ENCODE results near the gene SERPINB2. TPM values are rescaled to one million over a fixed set of nuclear protein-coding genes. Genes with fewer than 3 reads are reported as not detected.

Gene SERPINB2
- not detected for total RNA-seq

GRCh38 chr18:63887424-63887823, at the start of gene SERPINB2:
TSS of gene SERPINB2 (plus strand) at chr18:63887705. CDS start at chr18:63891445, 3,740 bp downstream.
- Mint-ChIP-seq H3K9me3 (no peaks in the 10 kb centered on the region), H3K4me1 (no peaks in the 10 kb centered on the region), H3K4me3 (no peak within 1 kb of the TSS), H3K27ac (no peak within 1 kb of the TSS), H3K27me3 (peaks cover 13% of the 10 kb centered on the region), H3K36me3 (ENCODE audit: low read depth) (no peaks in the 10 kb centered on the region)
- ChIA-PET CTCF (interaction anchor here (1.1 kb wide), 1 partner anchor 48 kb away, joined by 3 read pairs; no protein-coding TSS in a partner anchor), POLR2A (no interaction called here)
- no peak for DNase-seq

GRCh38 chr18:63843008-63843407, 44.5 kb upstream of the SERPINB2 start:
- Mint-ChIP-seq H3K9me3 (no peaks in the 10 kb centered on the region), H3K27me3 (peaks cover 30% of the 10 kb centered on the region), H3K36me3 (ENCODE audit: low read depth) (no peaks in the 10 kb centered on the region), H3K27ac (no peak overlapping the region), H3K4me1 (no peaks in the 10 kb centered on the region), H3K4me3 (no peak overlapping the region)
- DNase-seq, result no peak
- CTCF ChIA-PET, result interaction anchor here (1.0 to 2.6 kb wide), 3 partner anchors 19 to 325 kb away, joined by 5 to 14 read pairs (median 11); no protein-coding TSS in a partner anchor
- POLR2A ChIA-PET, result no interaction called here

GRCh38 chr18:63844254-63844653, 43.3 kb upstream of the SERPINB2 start:
- Mint-ChIP-seq H3K27me3 (peaks cover 32% of the 10 kb centered on the region), H3K9me3 (no peaks in the 10 kb centered on the region), H3K27ac (no peak overlapping the region), H3K4me1 (no peaks in the 10 kb centered on the region), H3K4me3 (no peak overlapping the region), H3K36me3 (ENCODE audit: low read depth) (no peaks in the 10 kb centered on the region)
- no peak for DNase-seq
- ChIA-PET CTCF (interaction anchor here (0.8 to 2.6 kb wide), 5 partner anchors 20 to 326 kb away, joined by 3 to 14 read pairs (median 10); no protein-coding TSS in a partner anchor), POLR2A (interaction anchor here (0.6 kb wide), 1 partner anchor 1635 kb away, joined by 5 read pairs; no protein-coding TSS in a partner anchor)

- H3K36me3 Mint-ChIP-seq (ENCODE audit: low read depth), result no peaks in the 10 kb centered on the region
- no peak overlapping the region for H3K4me3 Mint-ChIP-seq
- DNase-seq, result no peak
- ChIA-PET POLR2A (no interaction called here), CTCF (interaction anchor here (1.2 kb wide), 1 partner anchor 330 kb away, joined by 3 read pairs; no protein-coding TSS in a partner anchor)
- peaks cover 25% of the 10 kb centered on the region for H3K27me3 Mint-ChIP-seq
- H3K9me3 Mint-ChIP-seq, result no peaks in the 10 kb centered on the region
- H3K4me1 Mint-ChIP-seq, result no peaks in the 10 kb centered on the region
- no peak overlapping the region for H3K27ac Mint-ChIP-seq
These were observed 39.3 kb upstream of the SERPINB2 start for GRCh38 chr18:63848159-63848558.

- H3K4me3 Mint-ChIP-seq, result no peak overlapping the region
- no peaks in the 10 kb centered on the region for H3K9me3 Mint-ChIP-seq
- no peaks in the 10 kb centered on the region for H3K4me1 Mint-ChIP-seq
- peaks cover 19% of the 10 kb centered on the region for H3K27me3 Mint-ChIP-seq
- H3K36me3 Mint-ChIP-seq (ENCODE audit: low read depth), result no peaks in the 10 kb centered on the region
- no peak overlapping the region for H3K27ac Mint-ChIP-seq
- ChIA-PET POLR2A (no interaction called here), CTCF (no interaction called here)
- DNase-seq, result no peak
These were observed 37.5 kb upstream of the SERPINB2 start for GRCh38 chr18:63850020-63850419.

GRCh38 chr18:63850636-63851035, 36.9 kb upstream of the SERPINB2 start:
- ChIA-PET CTCF (no interaction called here), POLR2A (no interaction called here)
- no peaks in the 10 kb centered on the region for H3K9me3 Mint-ChIP-seq
- H3K4me3 Mint-ChIP-seq, result no peak overlapping the region
- H3K27ac Mint-ChIP-seq, result no peak overlapping the region
- no peaks in the 10 kb centered on the region for H3K4me1 Mint-ChIP-seq
- H3K36me3 Mint-ChIP-seq (ENCODE audit: low read depth), result no peaks in the 10 kb centered on the region
- no peak for DNase-seq
- peaks cover 15% of the 10 kb centered on the region for H3K27me3 Mint-ChIP-seq

GRCh38 chr18:63858456-63858855, 29.0 kb upstream of the SERPINB2 start:
- ChIA-PET CTCF (interaction anchor here (0.6 to 0.7 kb wide), 2 partner anchors 139 to 189 kb away, joined by 3 read pairs; no protein-coding TSS in a partner anchor), POLR2A (no interaction called here)
- no peak for DNase-seq
- Mint-ChIP-seq H3K4me1 (no peaks in the 10 kb centered on the region), H3K36me3 (ENCODE audit: low read depth) (no peaks in the 10 kb centered on the region), H3K27me3 (peaks cover 12% of the 10 kb centered on the region), H3K4me3 (no peak overlapping the region), H3K27ac (no peak overlapping the region), H3K9me3 (no peaks in the 10 kb centered on the region)

- Mint-ChIP-seq H3K36me3 (ENCODE audit: low read depth) (no peaks in the 10 kb centered on the region), H3K9me3 (no peaks in the 10 kb centered on the region), H3K27me3 (peaks cover 12% of the 10 kb centered on the region), H3K4me1 (no peaks in the 10 kb centered on the region), H3K4me3 (no peak overlapping the region), H3K27ac (no peak overlapping the region)
- no peak for DNase-seq
- ChIA-PET CTCF (no interaction called here), POLR2A (no interaction called here)
These were observed 27.6 kb upstream of the SERPINB2 start for GRCh38 chr18:63859781-63860475.

- no peaks in the 10 kb centered on the region for H3K9me3 Mint-ChIP-seq
- no peak for DNase-seq
- no peak overlapping the region for H3K4me3 Mint-ChIP-seq
- H3K27ac Mint-ChIP-seq, result no peak overlapping the region
- ChIA-PET CTCF (no interaction called here), POLR2A (no interaction called here)
- no peaks in the 10 kb centered on the region for H3K36me3 Mint-ChIP-seq (ENCODE audit: low read depth)
- H3K4me1 Mint-ChIP-seq, result no peaks in the 10 kb centered on the region
- H3K27me3 Mint-ChIP-seq, result peaks cover 12% of the 10 kb centered on the region
These were observed 27.0 kb upstream of the SERPINB2 start for GRCh38 chr18:63860531-63860930.

GRCh38 chr18:63867368-63868125, 20.0 kb upstream of the SERPINB2 start:
- H3K9me3 Mint-ChIP-seq, result no peaks in the 10 kb centered on the region
- peaks cover 4% of the 10 kb centered on the region for H3K27me3 Mint-ChIP-seq
- no peak overlapping the region for H3K4me3 Mint-ChIP-seq
- H3K27ac Mint-ChIP-seq, result no peak overlapping the region
- ChIA-PET POLR2A (no interaction called here), CTCF (interaction anchor here (0.9 kb wide), 1 partner anchor 44 kb away, joined by 3 read pairs; no protein-coding TSS in a partner anchor)
- no peaks in the 10 kb centered on the region for H3K4me1 Mint-ChIP-seq
- DNase-seq, result no peak
- no peaks in the 10 kb centered on the region for H3K36me3 Mint-ChIP-seq (ENCODE audit: low read depth)

- H3K4me1 Mint-ChIP-seq, result no peaks in the 10 kb centered on the region
- no peak overlapping the region for H3K27ac Mint-ChIP-seq
- no peaks in the 10 kb centered on the region for H3K36me3 Mint-ChIP-seq (ENCODE audit: low read depth)
- ChIA-PET CTCF (no interaction called here), POLR2A (no interaction called here)
- DNase-seq, result no peak
- H3K9me3 Mint-ChIP-seq, result no peaks in the 10 kb centered on the region
- H3K4me3 Mint-ChIP-seq, result no peak overlapping the region
- peaks cover 5% of the 10 kb centered on the region for H3K27me3 Mint-ChIP-seq
These were observed 19.0 kb upstream of the SERPINB2 start for GRCh38 chr18:63868546-63868945.

- H3K27me3 Mint-ChIP-seq, result peaks cover 5% of the 10 kb centered on the region
- ChIA-PET POLR2A (no interaction called here), CTCF (no interaction called here)
- H3K4me3 Mint-ChIP-seq, result no peak overlapping the region
- H3K27ac Mint-ChIP-seq, result no peak overlapping the region
- H3K4me1 Mint-ChIP-seq, result no peaks in the 10 kb centered on the region
- no peaks in the 10 kb centered on the region for H3K9me3 Mint-ChIP-seq
- DNase-seq, result no peak
- no peaks in the 10 kb centered on the region for H3K36me3 Mint-ChIP-seq (ENCODE audit: low read depth)
These were observed 18.1 kb upstream of the SERPINB2 start for GRCh38 chr18:63869374-63869773.

GRCh38 chr18:63869851-63870250, 17.7 kb upstream of the SERPINB2 start:
- ChIA-PET CTCF (no interaction called here), POLR2A (no interaction called here)
- peaks cover 5% of the 10 kb centered on the region for H3K27me3 Mint-ChIP-seq
- no peak for DNase-seq
- H3K9me3 Mint-ChIP-seq, result no peaks in the 10 kb centered on the region
- no peaks in the 10 kb centered on the region for H3K36me3 Mint-ChIP-seq (ENCODE audit: low read depth)
- H3K4me3 Mint-ChIP-seq, result no peak overlapping the region
- H3K4me1 Mint-ChIP-seq, result no peaks in the 10 kb centered on the region
- no peak overlapping the region for H3K27ac Mint-ChIP-seq

Measured in activated CD4-positive, alpha-beta memory T cell treated with anti-CD3 and anti-CD28 coated beads, Interleukin-2, amount 10 ng/mL, durations not matched to agents 7 days and 5 days (primary cell).